Sigmoid colon (tissue), 4 donors: Measurements from ENCODE around the gene SEMA4A.

Experiments
- EP300 ChIP-seq, 4 donors: sonication (generic); formaldehyde crosslinking; IDR thresholded peaks; one replicate each; pipeline ENCODE4 v1.6.1; 2017; ENCODE audit warnings: antibody characterized with exemption in 4 of 4
- POLR2A ChIP-seq, 2 donors: fragments of 450-650 bp; IDR thresholded peaks; one replicate each; pipeline ENCODE4 v1.6.1; 2016; ENCODE audit warnings: antibody characterized with exemption in 2 of 2, mild to moderate bottlenecking in 2 of 2, moderate library complexity in 2 of 2
- POLR2AphosphoS5 ChIP-seq, 4 donors: sonication (generic); formaldehyde crosslinking; IDR thresholded peaks; one replicate each; pipeline ENCODE4 v1.6.1; 2017; ENCODE audit warnings: antibody characterized with exemption in 4 of 4
- TF ChIP-seq, protein P1 (sequence below), 4 experiments: fragments of 450-650 bp in 3 of 4; fragments of 200-600 bp in 1 of 4; IDR thresholded peaks; one replicate each; pipeline ENCODE4 v1.5.1; 2016 to 2019; ENCODE audit warnings: antibody characterized with exemption in 4 of 4, mild to moderate bottlenecking in 3 of 4, moderate library complexity in 2 of 4

DNA sequence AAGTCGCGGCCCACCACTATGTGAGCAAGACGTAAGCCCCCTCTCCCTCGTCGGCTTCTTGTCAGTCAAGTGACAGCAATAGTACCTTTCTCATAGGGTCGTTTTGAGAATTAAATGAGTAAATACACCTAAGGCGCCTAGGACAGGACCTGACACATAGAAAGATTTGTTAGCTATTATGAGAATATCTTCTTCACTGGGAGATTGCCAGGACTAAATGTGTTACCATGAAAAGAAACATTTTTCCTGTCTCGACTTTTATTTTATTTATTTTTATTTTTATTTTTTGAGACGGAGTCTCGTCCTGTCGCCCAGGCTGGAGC is 60.2 kb downstream of the SEMA4A start:
- TF ChIP-seq, protein P1, sequence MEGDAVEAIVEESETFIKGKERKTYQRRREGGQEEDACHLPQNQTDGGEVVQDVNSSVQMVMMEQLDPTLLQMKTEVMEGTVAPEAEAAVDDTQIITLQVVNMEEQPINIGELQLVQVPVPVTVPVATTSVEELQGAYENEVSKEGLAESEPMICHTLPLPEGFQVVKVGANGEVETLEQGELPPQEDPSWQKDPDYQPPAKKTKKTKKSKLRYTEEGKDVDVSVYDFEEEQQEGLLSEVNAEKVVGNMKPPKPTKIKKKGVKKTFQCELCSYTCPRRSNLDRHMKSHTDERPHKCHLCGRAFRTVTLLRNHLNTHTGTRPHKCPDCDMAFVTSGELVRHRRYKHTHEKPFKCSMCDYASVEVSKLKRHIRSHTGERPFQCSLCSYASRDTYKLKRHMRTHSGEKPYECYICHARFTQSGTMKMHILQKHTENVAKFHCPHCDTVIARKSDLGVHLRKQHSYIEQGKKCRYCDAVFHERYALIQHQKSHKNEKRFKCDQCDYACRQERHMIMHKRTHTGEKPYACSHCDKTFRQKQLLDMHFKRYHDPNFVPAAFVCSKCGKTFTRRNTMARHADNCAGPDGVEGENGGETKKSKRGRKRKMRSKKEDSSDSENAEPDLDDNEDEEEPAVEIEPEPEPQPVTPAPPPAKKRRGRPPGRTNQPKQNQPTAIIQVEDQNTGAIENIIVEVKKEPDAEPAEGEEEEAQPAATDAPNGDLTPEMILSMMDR (IDR thresholded peaks at IDR 0.05), result no peak
- no peak for TF ChIP-seq POLR2A (IDR thresholded peaks at IDR 0.05)
- no peak for TF ChIP-seq POLR2AphosphoS5 (IDR thresholded peaks at IDR 0.05)
- TF ChIP-seq EP300 (IDR thresholded peaks at IDR 0.05), result no peak
